ENCODE results near the gene VARS2.
"Not testable (repeated sequence)": the region's sequence is repeated elsewhere in the genome, so short reads cannot be mapped to it uniquely, and the experiment has no call there.

VARS2 gene

DNA sequence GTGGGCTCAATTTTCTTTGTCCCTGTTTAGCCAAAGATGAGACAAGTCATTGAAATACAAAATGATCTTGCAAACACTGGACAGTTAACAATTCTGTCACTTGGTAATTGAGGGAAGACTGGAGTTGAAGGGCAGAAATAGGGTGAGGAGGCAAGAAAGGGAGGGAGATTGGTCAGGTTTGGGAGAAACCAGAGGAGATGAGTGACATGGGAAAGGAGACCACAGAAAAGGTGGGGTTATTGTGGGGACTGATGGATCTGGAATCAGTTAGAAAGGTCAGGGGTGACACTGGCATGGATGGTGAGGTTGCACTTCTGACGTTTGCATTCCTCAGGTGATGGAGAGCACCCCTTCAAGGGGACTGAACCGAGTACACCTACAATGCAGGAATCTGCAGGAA, 5.3 kb upstream of the VARS2 start:
- no peak for TF ChIP-seq CTCF (IDR thresholded peaks at IDR 0.05; ENCODE audit: control insufficient read depth, insufficient read depth, low read depth, low read length, missing control alignments)
- no peak for DNase-seq (ENCODE audit: low read depth)
- peak overlapping the region; percentile 91 for H3K4me3 ChIP-seq (ENCODE audit: control insufficient read depth, low read depth, low read length)

GRCh38 chr6:30910473-30910872, 3.6 kb upstream of the VARS2 start:
- not testable (repeated sequence) for H3K4me3 ChIP-seq (ENCODE audit: control insufficient read depth, low read depth, low read length); DNase-seq (ENCODE audit: low read depth)

- no peak overlapping the region for H3K4me3 ChIP-seq (ENCODE audit: control insufficient read depth, low read depth, low read length)
- DNase-seq (ENCODE audit: low read depth): no peak
- TF ChIP-seq CTCF (IDR thresholded peaks at IDR 0.05; ENCODE audit: control insufficient read depth, insufficient read depth, low read depth, low read length, missing control alignments): no peak
Measured at GRCh38 chr6:30912746-30913520, 1.1 kb upstream of the VARS2 start.

GRCh38 chr6:30913721-30914075, 340 bp upstream of the VARS2 start:
- TF ChIP-seq CTCF (IDR thresholded peaks at IDR 0.05; ENCODE audit: control insufficient read depth, insufficient read depth, low read depth, low read length, missing control alignments): no peak
- DNase-seq (ENCODE audit: low read depth): no peak
- peak overlapping the region; percentile 6 for H3K4me3 ChIP-seq (ENCODE audit: control insufficient read depth, low read depth, low read length)

- no peak for TF ChIP-seq CTCF (IDR thresholded peaks at IDR 0.05; ENCODE audit: control insufficient read depth, insufficient read depth, low read depth, low read length, missing control alignments)
- DNase-seq (ENCODE audit: low read depth): no peak
- peak overlapping the region; percentile 46 for H3K4me3 ChIP-seq (ENCODE audit: control insufficient read depth, low read depth, low read length)
Measured at GRCh38 chr6:30914854-30915590, 984 bp downstream of the VARS2 start.

DNA sequence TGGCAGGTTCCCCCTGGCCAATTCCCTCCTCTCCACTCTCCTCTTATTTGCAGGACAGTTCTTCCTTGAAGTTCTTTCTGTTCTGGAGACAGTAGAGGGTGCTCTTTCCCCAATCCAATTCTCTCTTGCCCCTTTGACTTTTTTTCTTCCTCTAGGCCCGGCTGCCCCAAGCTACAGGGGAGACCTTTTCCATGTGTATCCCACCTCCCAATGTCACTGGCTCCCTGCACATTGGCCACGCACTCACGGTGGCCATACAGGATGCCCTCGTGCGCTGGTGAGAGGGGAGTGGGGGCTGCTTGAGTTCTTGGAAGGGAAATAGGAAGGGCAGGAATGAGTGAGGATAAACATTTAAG, 1.5 kb downstream of the VARS2 start:
- TF ChIP-seq CTCF (IDR thresholded peaks at IDR 0.05; ENCODE audit: control insufficient read depth, insufficient read depth, low read depth, low read length, missing control alignments): peak; percentile 72
- DNase-seq (ENCODE audit: low read depth): peak; percentile 23

DNA sequence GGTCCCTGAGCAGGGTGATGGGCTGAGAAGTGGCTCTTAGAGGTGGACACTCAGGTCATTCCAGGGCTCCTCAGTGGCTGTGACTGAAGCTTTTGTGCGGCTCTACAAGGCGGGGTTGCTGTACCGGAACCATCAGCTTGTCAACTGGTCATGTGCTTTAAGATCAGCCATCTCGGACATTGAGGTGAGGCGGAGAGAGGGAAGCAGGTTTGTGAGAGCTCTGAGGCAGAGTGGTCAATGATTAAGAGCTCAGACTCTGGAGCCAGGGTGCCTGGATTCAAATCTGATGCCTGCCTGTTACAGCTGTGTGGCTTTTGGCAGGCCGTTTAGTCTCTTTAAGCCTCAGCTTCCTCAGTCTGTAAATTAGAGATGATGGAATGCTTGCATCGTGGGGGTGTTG, 3.0 kb downstream of the VARS2 start:
- no peak for DNase-seq (ENCODE audit: low read depth)
- no peak for TF ChIP-seq CTCF (IDR thresholded peaks at IDR 0.05; ENCODE audit: control insufficient read depth, insufficient read depth, low read depth, low read length, missing control alignments)
- no peak overlapping the region for H3K4me3 ChIP-seq (ENCODE audit: control insufficient read depth, low read depth, low read length)

More for the DNA sequence above, 1.5 kb downstream of the VARS2 start:
- H3K4me3 ChIP-seq (ENCODE audit: control insufficient read depth, low read depth, low read length): no peak overlapping the region

Data from AG09309 (cell line).